Tibial artery (tissue), 4 donors: ENCODE results near the gene MYH16.

Experiments
- DNase-seq, 2 donors: peaks; one replicate each; pipeline ENCODE4 v3.0.0-alpha.2; 2019
- H3K27ac ChIP-seq, 2 donors: fragments of 200-600 bp; sonication (generic) in 1 of 2; 1 replicate in 1 of 2; 2 replicates in 1 of 2; pipeline ENCODE4 v1.5.1; 2018 to 2019; ENCODE audit warnings: mild to moderate bottlenecking in 1 of 2
- H3K27me3 ChIP-seq, 2 donors: fragments of 200-600 bp; sonication (generic) in 1 of 2; one replicate each; pipeline versions ENCODE4 v1.5.1 to v1.6.0; 2016 to 2019
- H3K36me3 ChIP-seq, 3 donors: fragments of 200-600 bp; sonication (generic) in 2 of 3; one replicate each; pipeline ENCODE4 v1.5.1; 2016 to 2019; ENCODE audit warnings: mild to moderate bottlenecking in 2 of 3
- H3K4me1 ChIP-seq, 4 donors: fragments of 200-600 bp; sonication (generic) in 2 of 4; 1 replicate in 3 of 4; 2 replicates in 1 of 4; pipeline ENCODE4 v1.5.1; 2016 to 2019
- H3K4me3 ChIP-seq, 2 donors: fragments of 200-600 bp; sonication (generic) in 1 of 2; 1 replicate in 1 of 2; 2 replicates in 1 of 2; pipeline ENCODE4 v1.5.1; 2018 to 2019; ENCODE audit warnings: mild to moderate bottlenecking in 2 of 2
- H3K9me3 ChIP-seq, 3 donors: fragments of 200-600 bp; sonication (generic) in 1 of 3; one replicate each; pipeline ENCODE4 v1.5.1; 2016 to 2019
- intact Hi-C: fragments of 100-400 bp; cut with DNase I; formaldehyde crosslinking; loops from one replicate; pipeline ENCODE4 v1.15.0; 2023; ENCODE audit warnings: low total_unique reads
- TF ChIP-seq, protein P1 (sequence below), 2 experiments: fragments of 200-600 bp in 1 of 2; fragments of 450-650 bp in 1 of 2; IDR thresholded peaks; one replicate each; pipeline ENCODE4 v1.5.1; 2017 to 2019; ENCODE audit warnings: antibody characterized with exemption in 2 of 2, mild to moderate bottlenecking in 1 of 2, moderate library complexity in 1 of 2

Gene MYH16

DNA sequence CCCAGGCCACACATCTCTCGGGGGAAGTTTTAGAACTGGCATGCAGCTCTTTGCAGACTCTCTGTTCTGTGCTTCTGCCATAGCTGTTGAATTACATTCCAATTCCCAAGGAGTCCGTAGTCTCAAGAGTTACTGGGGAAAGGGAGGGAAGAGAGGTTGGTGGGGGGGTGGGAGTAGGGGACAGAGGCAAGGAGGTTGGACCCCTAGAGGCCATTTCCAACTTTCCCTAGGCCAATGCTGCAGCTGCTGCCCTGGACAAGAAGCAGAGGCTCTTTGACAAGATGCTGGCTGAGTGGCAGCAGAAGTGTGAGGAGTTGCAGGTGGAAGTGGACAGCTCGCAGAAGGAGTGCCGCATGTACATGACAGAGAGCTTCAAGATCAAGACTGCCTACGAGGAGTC, 23.8 kb downstream of the MYH16 start:
- no peaks in the 10 kb centered on the region for H3K36me3 ChIP-seq
- intact Hi-C loops, result loop anchor here (10.0 kb wide), 1 partner anchor 112 kb away; no protein-coding TSS in a partner anchor
- no peak overlapping the region for H3K27ac ChIP-seq
- H3K4me1 ChIP-seq, result no peaks in the 10 kb centered on the region
- TF ChIP-seq, protein P1, sequence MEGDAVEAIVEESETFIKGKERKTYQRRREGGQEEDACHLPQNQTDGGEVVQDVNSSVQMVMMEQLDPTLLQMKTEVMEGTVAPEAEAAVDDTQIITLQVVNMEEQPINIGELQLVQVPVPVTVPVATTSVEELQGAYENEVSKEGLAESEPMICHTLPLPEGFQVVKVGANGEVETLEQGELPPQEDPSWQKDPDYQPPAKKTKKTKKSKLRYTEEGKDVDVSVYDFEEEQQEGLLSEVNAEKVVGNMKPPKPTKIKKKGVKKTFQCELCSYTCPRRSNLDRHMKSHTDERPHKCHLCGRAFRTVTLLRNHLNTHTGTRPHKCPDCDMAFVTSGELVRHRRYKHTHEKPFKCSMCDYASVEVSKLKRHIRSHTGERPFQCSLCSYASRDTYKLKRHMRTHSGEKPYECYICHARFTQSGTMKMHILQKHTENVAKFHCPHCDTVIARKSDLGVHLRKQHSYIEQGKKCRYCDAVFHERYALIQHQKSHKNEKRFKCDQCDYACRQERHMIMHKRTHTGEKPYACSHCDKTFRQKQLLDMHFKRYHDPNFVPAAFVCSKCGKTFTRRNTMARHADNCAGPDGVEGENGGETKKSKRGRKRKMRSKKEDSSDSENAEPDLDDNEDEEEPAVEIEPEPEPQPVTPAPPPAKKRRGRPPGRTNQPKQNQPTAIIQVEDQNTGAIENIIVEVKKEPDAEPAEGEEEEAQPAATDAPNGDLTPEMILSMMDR (IDR thresholded peaks at IDR 0.05), result no peak
- H3K9me3 ChIP-seq, result no peaks in the 10 kb centered on the region
- H3K27me3 ChIP-seq, result no peaks in the 10 kb centered on the region
- H3K4me3 ChIP-seq, result no peak overlapping the region
- DNase-seq, result no peak

DNA sequence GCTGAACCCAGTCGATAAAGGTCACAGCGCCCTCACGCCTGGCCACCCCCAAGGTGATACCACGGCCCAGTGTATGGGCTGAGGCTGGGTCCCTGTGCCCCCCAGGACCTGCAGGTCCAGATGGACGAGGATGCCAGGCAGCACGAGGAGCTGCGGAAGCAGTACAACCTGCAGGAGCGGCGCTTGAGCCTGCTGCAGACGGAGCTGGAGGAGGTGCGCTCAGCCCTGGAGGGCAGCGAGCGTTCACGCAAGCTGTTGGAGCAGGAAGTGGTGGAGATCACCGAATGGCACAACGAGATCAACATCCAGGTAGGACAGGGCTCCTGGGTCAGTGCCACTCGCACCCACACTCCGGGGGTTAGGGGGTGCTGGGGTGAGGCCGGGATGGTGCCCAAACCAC, 28.9 kb downstream of the MYH16 start:
- no peak for DNase-seq
- H3K27me3 ChIP-seq, result no peaks in the 10 kb centered on the region
- intact Hi-C loops, result loop anchor here (10.0 kb wide), 1 partner anchor 377 kb away; no protein-coding TSS in a partner anchor
- TF ChIP-seq, protein P1 (IDR thresholded peaks at IDR 0.05), result no peak
- no peak overlapping the region for H3K27ac ChIP-seq
- H3K4me1 ChIP-seq, result no peaks in the 10 kb centered on the region
- peaks cover 0 to 4% (median 0%) of the 10 kb centered on the region in 3 donors for H3K36me3 ChIP-seq
- H3K4me3 ChIP-seq, result no peak overlapping the region
- no peaks in the 10 kb centered on the region for H3K9me3 ChIP-seq

DNA sequence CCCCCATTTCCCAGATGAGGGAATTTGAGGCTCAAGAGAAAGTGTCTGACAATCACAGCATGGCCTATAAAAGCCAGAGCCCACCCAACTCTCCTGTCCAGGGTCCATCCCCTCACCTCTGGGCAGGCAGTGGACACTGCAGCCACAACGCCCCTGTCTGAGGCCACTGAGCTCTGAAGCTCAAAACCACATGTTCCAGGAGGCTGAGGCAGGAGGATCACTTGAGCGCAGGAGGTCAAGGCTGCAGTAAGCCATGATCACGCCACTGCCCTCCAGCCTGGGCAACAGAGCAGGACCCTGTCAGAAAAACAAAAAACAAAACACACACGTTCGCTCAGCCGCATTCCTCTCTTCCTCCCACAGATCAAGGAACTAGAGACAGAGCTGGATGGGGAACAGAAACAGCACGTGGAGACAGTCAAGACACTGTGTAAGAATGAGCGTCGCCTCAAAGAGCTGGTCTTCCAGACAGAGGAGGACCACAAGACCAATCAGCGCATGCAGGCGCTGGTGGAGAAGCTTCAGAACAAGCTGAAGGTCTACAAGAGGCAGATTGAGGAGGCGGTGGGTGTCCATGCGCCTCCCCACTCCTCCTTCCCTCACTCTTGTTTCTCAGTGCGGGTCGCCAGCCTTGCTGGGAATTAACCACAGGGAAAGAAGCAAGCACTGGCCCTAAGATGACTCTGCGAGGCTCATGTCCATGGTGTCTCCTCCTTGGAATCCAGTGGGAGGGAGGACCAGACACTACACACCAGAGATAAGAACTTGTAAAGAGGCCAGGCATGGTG, 33.0 kb downstream of the MYH16 start:
- H3K27me3 ChIP-seq, result no peaks in the 10 kb centered on the region
- TF ChIP-seq, protein P1 (IDR thresholded peaks at IDR 0.05), result no peak
- DNase-seq, result no peak
- no peaks in the 10 kb centered on the region for H3K4me1 ChIP-seq
- no peak overlapping the region for H3K27ac ChIP-seq
- peaks cover 0 to 4% (median 0%) of the 10 kb centered on the region in 3 donors for H3K36me3 ChIP-seq
- intact Hi-C loops, result loop anchor here (10.0 kb wide), 1 partner anchor 381 kb away; no protein-coding TSS in a partner anchor
- peaks cover 0 to 10% (median 0%) of the 10 kb centered on the region in 3 donors for H3K9me3 ChIP-seq
- no peak overlapping the region for H3K4me3 ChIP-seq

DNA sequence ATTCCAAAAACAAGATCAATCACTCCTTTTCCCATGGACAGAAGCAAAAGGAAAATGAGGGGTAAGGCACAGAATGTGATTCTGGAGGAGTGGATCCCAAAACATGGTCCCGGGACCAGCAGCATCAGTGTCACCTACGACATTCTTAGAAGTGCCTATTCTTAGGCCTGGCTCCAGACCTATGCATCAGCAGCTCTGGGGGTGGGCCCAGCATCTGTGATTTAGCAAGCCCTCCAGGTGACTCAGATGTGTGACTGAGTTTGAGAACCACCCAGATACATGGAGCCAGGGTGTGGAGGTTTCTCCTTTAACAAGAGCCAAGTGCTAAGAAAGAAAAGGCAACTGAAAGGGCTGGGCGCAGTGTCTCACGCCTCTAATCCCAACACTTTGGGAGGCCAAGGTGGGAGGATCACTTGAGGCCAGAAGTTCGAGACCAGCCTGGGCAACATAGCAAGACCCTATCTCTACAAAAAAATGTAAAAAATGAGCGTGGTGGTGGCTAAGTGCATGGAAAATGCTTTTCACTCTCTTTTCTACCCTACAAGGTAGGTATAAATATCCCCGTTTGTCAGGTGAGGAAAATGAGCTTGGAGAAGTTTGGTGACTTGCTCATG, 35.9 kb downstream of the MYH16 start:
- Histone ChIP-seq H3K4me3 (no peak overlapping the region), H3K9me3 (peaks cover 0 to 10% (median 0%) of the 10 kb centered on the region in 3 donors), H3K4me1 (peaks cover 0 to 22% (median 12%) of the 10 kb centered on the region in 4 donors), H3K27me3 (no peaks in the 10 kb centered on the region), H3K27ac (no peak overlapping the region), H3K36me3 (peaks cover 0 to 4% (median 0%) of the 10 kb centered on the region in 3 donors)
- TF ChIP-seq, protein P1 (IDR thresholded peaks at IDR 0.05), result no peak
- intact Hi-C loops, result loop anchor here (10.0 kb wide), 1 partner anchor 384 kb away; no protein-coding TSS in a partner anchor
- peak in 1 of 2 donors; percentile 16 for DNase-seq

DNA sequence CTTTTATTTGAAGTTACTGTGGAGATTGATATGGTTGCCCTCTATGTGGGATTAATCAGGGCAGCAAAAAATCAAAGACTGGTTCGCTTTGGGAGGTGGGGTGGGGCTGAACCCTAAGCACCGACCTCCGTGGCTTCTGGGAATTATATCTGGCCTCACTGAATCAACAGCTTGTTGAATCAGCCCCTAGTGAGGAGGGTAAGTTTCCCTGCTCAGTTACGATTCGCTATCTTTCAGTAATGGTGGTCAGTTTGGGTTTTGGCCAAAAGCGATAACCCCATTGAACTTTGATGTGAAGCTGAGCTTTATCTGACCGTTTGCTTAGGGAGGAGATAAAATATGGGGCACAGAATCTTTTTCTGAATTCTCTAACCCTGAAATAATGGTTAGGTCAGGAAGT, 36.5 kb downstream of the MYH16 start:
- Histone ChIP-seq H3K9me3 (peaks cover 0 to 10% (median 0%) of the 10 kb centered on the region in 3 donors), H3K4me3 (no peak overlapping the region), H3K27me3 (no peaks in the 10 kb centered on the region), H3K4me1 (peaks cover 0 to 22% (median 12%) of the 10 kb centered on the region in 4 donors), H3K36me3 (peaks cover 0 to 4% (median 0%) of the 10 kb centered on the region in 3 donors), H3K27ac (no peak overlapping the region)
- DNase-seq, result peak in 1 of 2 donors; percentile 1
- intact Hi-C loops, result loop anchor here (10.0 kb wide), 1 partner anchor 384 kb away; no protein-coding TSS in a partner anchor
- TF ChIP-seq, protein P1 (IDR thresholded peaks at IDR 0.05), result no peak
